HuH-7 (cell line): ENCODE data around the gene DGKB.
"Not testable (repeated sequence)": the region's sequence is repeated elsewhere in the genome, so short reads cannot be mapped to it uniquely, and the experiment has no call there.

Source experiments
- DNase-seq: peaks from one replicate; pipeline ENCODE4 v3.0.0; 2011; ENCODE audit warnings: low spot score

The DGKB gene

GRCh38 chr7:14458846-14459245 is 443.7 kb downstream of the DGKB start:
- not testable (repeated sequence) for DNase-seq

- peak; percentile 48 for DNase-seq
Measured at GRCh38 chr7:14457568-14458453, 444.7 kb downstream of the DGKB start.

- DNase-seq: no peak
Measured at GRCh38 chr7:14449291-14449690, 453.3 kb downstream of the DGKB start.

- no peak for DNase-seq
Measured at GRCh38 chr7:14446829-14447228, 455.7 kb downstream of the DGKB start.

- DNase-seq: no peak
Measured at GRCh38 chr7:14446219-14446618, 456.3 kb downstream of the DGKB start.

- no peak for DNase-seq
Measured at GRCh38 chr7:14438366-14438765, 464.2 kb downstream of the DGKB start.

GRCh38 chr7:14436878-14437277 is 465.7 kb downstream of the DGKB start:
- no peak for DNase-seq

GRCh38 chr7:14432924-14433323 is 469.6 kb downstream of the DGKB start:
- no peak for DNase-seq

GRCh38 chr7:14430926-14431325 is 471.6 kb downstream of the DGKB start:
- DNase-seq: no peak

- no peak for DNase-seq
Measured at GRCh38 chr7:14425559-14425958, 477.0 kb downstream of the DGKB start.

GRCh38 chr7:14424675-14425074 is 477.9 kb downstream of the DGKB start:
- DNase-seq: no peak

- no peak for DNase-seq
Measured at GRCh38 chr7:14420768-14421167, 481.8 kb downstream of the DGKB start.

- DNase-seq: peak; percentile 1
Measured at GRCh38 chr7:14419531-14419930, 483.0 kb downstream of the DGKB start.

GRCh38 chr7:14418633-14419032 is 483.9 kb downstream of the DGKB start:
- DNase-seq: no peak

GRCh38 chr7:14414274-14414986 is 488.1 kb downstream of the DGKB start:
- no peak for DNase-seq

GRCh38 chr7:14407246-14408015 is 495.1 kb downstream of the DGKB start:
- peak; percentile 2 for DNase-seq

GRCh38 chr7:14403587-14403986 is 499.0 kb downstream of the DGKB start:
- no peak for DNase-seq

GRCh38 chr7:14400271-14400670 is 502.3 kb downstream of the DGKB start:
- no peak for DNase-seq

- no peak for DNase-seq
Measured at GRCh38 chr7:14398526-14398925, 504.0 kb downstream of the DGKB start.

- no peak for DNase-seq
Measured at GRCh38 chr7:14395860-14396259, 506.7 kb downstream of the DGKB start.

GRCh38 chr7:14394786-14395185 is 507.8 kb downstream of the DGKB start:
- peak; percentile 5 for DNase-seq

- DNase-seq: peak; percentile 15
Measured at GRCh38 chr7:14389595-14389994, 513.0 kb downstream of the DGKB start.

- no peak for DNase-seq
Measured at GRCh38 chr7:14389181-14389591, 513.4 kb downstream of the DGKB start.
